ENCODE results near the gene SPATA19. TPM values are rescaled to one million over a fixed set of nuclear protein-coding genes. Genes with fewer than 3 reads are reported as not detected.

The SPATA19 gene
- total RNA-seq, 2 donors from 2014 or later = not detected

DNA sequence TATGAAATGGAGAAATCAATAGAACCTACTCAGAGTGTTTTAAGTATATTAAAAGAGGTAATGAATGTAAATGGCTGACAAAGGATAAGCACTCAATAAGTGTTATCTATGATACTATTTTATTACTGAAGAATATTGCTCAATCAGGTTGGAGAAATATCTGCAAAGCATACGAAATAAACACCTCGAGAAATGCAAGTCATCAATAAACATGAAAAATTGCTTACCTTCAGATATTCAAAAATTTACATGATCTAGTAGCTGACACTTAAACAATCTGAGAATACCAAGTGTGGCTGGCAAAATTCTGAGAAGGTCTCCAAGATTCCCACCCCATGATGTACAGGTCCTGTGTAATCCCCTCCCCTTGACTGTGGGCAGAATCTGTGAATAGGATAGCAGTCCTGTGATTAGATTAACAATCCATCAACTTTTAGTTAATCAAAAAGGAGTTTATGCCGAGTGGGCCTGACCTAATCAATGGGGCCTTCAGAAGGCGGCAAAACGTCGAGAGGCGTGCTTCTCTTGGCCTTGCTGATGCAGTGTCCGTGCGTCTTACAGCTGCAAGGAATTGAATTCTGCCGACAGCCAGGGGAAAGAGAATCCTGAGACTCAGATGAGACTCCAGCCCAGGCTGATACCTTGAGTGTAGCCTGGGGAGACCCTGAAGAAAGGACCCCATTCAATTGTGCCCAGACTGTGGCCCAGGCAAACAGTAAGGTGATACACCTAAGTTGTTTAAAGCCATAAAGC is 49.1 kb downstream of the SPATA19 start:
- H3K9me3 Mint-ChIP-seq = peaks cover 2% of the 10 kb centered on the region
- Histone ChIP-seq H3K27me3 (ENCODE audit: control insufficient read depth, insufficient read depth, low read length, poor library complexity, severe bottlenecking) (peaks cover 28% of the 10 kb centered on the region), H3K36me3 (ENCODE audit: control insufficient read depth, insufficient read depth, low read length) (no peaks in the 10 kb centered on the region), H3K4me3 (ENCODE audit: low read length) (no peak overlapping the region), H3K9ac (ENCODE audit: extremely low read depth, low read length, poor library complexity, severe bottlenecking) (no peak overlapping the region), H3K4me1 (ENCODE audit: control insufficient read depth, insufficient read depth, low read length) (no peaks in the 10 kb centered on the region), H3K27ac (ENCODE audit: low read depth, low read length) (no peak overlapping the region), H3K9me3 (ENCODE audit: control insufficient read depth, low read length) (no peaks in the 10 kb centered on the region)
- H3K27ac Mint-ChIP-seq = no peak overlapping the region
- DNase-seq = no peak
- H3K36me3 Mint-ChIP-seq (ENCODE audit: low read depth) = no peaks in the 10 kb centered on the region
- TF ChIP-seq, protein P1, sequence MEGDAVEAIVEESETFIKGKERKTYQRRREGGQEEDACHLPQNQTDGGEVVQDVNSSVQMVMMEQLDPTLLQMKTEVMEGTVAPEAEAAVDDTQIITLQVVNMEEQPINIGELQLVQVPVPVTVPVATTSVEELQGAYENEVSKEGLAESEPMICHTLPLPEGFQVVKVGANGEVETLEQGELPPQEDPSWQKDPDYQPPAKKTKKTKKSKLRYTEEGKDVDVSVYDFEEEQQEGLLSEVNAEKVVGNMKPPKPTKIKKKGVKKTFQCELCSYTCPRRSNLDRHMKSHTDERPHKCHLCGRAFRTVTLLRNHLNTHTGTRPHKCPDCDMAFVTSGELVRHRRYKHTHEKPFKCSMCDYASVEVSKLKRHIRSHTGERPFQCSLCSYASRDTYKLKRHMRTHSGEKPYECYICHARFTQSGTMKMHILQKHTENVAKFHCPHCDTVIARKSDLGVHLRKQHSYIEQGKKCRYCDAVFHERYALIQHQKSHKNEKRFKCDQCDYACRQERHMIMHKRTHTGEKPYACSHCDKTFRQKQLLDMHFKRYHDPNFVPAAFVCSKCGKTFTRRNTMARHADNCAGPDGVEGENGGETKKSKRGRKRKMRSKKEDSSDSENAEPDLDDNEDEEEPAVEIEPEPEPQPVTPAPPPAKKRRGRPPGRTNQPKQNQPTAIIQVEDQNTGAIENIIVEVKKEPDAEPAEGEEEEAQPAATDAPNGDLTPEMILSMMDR (conservative IDR thresholded peaks at IDR 0.05) = no peak
- peaks cover 16% of the 10 kb centered on the region for H3K27me3 Mint-ChIP-seq (ENCODE audit: insufficient read depth)
- no peaks in the 10 kb centered on the region for H3K4me1 Mint-ChIP-seq
- WGBS, 2 experiments (ENCODE audit: insufficient coverage in 1 of 2, insufficient read length in 1 of 2) = 91 to 93% methylated on average over 9 to 10 of the region's 10 CpGs
- H3K4me3 Mint-ChIP-seq = no peak overlapping the region

DNA sequence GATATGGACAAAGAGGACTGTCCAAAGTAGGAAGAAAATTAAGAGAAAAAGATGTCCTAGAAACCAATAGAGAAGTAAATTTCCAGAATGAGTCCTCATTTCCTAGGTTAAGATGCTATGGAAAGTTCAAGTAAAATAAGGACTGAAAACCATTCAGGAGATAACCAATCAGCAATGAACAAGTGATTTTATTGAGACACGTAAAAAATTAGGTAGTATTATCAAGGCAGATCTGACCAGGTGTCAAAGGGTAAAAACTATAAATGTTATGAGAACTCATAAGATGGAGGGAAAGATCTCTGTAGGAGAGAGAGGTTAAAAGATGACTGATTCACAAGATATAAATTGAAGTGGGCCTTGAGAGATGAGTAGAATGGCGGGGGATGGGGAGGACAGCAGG is 50.2 kb downstream of the SPATA19 start:
- no peaks in the 10 kb centered on the region for H3K4me1 Mint-ChIP-seq

DNA sequence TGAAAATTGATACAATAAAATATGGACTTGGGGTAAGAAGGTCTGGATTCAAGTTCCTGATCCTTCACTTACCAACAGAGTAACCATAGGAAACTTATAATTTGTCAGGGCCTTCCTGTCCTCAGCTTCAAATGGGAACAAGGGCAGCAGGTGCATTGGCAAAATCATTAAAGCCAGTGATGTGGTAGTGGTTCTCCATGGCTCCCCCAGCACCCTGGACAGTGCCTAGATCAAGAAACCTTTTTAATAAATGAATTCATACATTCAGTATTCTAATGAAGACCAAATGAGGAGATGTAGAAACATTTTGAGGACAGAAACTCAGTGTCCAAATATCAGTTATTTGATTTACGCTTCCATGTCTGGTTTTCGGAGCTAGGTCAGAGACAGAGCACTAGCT is 51.1 kb downstream of the SPATA19 start:
- DNase-seq = no peak
- peaks cover 20% of the 10 kb centered on the region for H3K27me3 Mint-ChIP-seq (ENCODE audit: insufficient read depth)
- Histone ChIP-seq H3K36me3 (ENCODE audit: control insufficient read depth, insufficient read depth, low read length) (no peaks in the 10 kb centered on the region), H3K9me3 (ENCODE audit: control insufficient read depth, low read length) (no peaks in the 10 kb centered on the region), H3K4me1 (ENCODE audit: control insufficient read depth, insufficient read depth, low read length) (no peaks in the 10 kb centered on the region), H3K4me3 (ENCODE audit: low read length) (no peak overlapping the region), H3K27ac (ENCODE audit: low read depth, low read length) (no peak overlapping the region), H3K9ac (ENCODE audit: extremely low read depth, low read length, poor library complexity, severe bottlenecking) (no peak overlapping the region), H3K27me3 (ENCODE audit: control insufficient read depth, insufficient read depth, low read length, poor library complexity, severe bottlenecking) (peaks cover 18% of the 10 kb centered on the region)
- TF ChIP-seq, protein P1 (conservative IDR thresholded peaks at IDR 0.05) = no peak
- no peak overlapping the region for H3K27ac Mint-ChIP-seq
- no peak overlapping the region for H3K4me3 Mint-ChIP-seq
- no peaks in the 10 kb centered on the region for H3K36me3 Mint-ChIP-seq (ENCODE audit: low read depth)
- WGBS, 2 experiments (ENCODE audit: insufficient coverage in 1 of 2, insufficient read length in 1 of 2) = 94% methylated on average over 2 of the region's 2 CpGs; no CpG with 5 or more reads in 1 of the 2 experiments
- no peaks in the 10 kb centered on the region for H3K4me1 Mint-ChIP-seq
- H3K9me3 Mint-ChIP-seq = peaks cover 2% of the 10 kb centered on the region

More for the DNA sequence above, 50.2 kb downstream of the SPATA19 start:
- Histone ChIP-seq H3K9ac (ENCODE audit: extremely low read depth, low read length, poor library complexity, severe bottlenecking) (no peak overlapping the region), H3K4me3 (ENCODE audit: low read length) (no peak overlapping the region), H3K27me3 (ENCODE audit: control insufficient read depth, insufficient read depth, low read length, poor library complexity, severe bottlenecking) (peaks cover 18% of the 10 kb centered on the region), H3K36me3 (ENCODE audit: control insufficient read depth, insufficient read depth, low read length) (no peaks in the 10 kb centered on the region), H3K27ac (ENCODE audit: low read depth, low read length) (no peak overlapping the region), H3K9me3 (ENCODE audit: control insufficient read depth, low read length) (no peaks in the 10 kb centered on the region), H3K4me1 (ENCODE audit: control insufficient read depth, insufficient read depth, low read length) (no peaks in the 10 kb centered on the region)
- TF ChIP-seq, protein P1 (conservative IDR thresholded peaks at IDR 0.05) = no peak
- no peak overlapping the region for H3K27ac Mint-ChIP-seq
- no peaks in the 10 kb centered on the region for H3K36me3 Mint-ChIP-seq (ENCODE audit: low read depth)
- DNase-seq = no peak
- H3K27me3 Mint-ChIP-seq (ENCODE audit: insufficient read depth) = peaks cover 16% of the 10 kb centered on the region
- H3K9me3 Mint-ChIP-seq = peaks cover 2% of the 10 kb centered on the region
- WGBS, 2 experiments (ENCODE audit: insufficient coverage in 1 of 2, insufficient read length in 1 of 2) = 77 to 79% methylated on average over 2 of the region's 2 CpGs
- no peak overlapping the region for H3K4me3 Mint-ChIP-seq
